Measurements from ENCODE around the gene PAX9. TPM values are rescaled to one million over a fixed set of nuclear protein-coding genes. Genes with fewer than 3 reads are reported as not detected.

The PAX9 gene
- total and polyA plus RNA-seq, 9 of the 15 experiments (the other 6 are each of a cell fraction or from before 2014, with no cell fraction given): 0.87 to 2.4 (median 1.3) TPM

DNA sequence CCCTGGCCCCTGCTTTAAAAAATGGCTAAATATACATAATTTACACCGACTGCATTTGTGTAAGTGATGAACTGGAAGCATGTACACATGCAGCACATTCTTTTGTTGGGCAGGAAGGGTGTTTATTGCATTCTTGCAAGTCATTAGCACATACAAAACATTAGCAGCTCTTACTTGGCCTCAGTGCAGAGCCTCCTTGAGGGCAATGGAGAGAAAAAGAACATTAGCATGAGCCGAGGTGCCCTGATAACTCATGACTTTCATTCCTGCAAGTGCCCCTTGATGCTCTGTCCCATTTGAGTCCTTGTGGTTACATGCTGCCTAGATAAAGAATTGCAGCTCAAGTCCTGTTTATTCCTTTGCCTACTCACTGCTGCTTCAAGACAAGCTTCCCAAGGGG lies 61.9 kb downstream of the PAX9 start:
- ChIA-PET POLR2A (interaction anchor here (0.9 kb wide), 1 partner anchor 15 kb away, joined by 3 read pairs; no protein-coding TSS in a partner anchor), CTCF (ENCODE audit: low intra/inter-chr PET ratio) (no interaction called here)
- Histone ChIP-seq H4K20me1 (replicated peaks; ENCODE audit: control insufficient read depth, insufficient read depth, low read length) (no peaks in the 10 kb centered on the region), H3K4me2 (ENCODE audit: insufficient read depth, low read length) (no peak overlapping the region), H3K36me3 (ENCODE audit: control insufficient read depth, insufficient read depth, low read length) (peaks cover 3% of the 10 kb centered on the region; the same call in 1 of the 3 replicates), H3K79me2 (ENCODE audit: control insufficient read depth, insufficient read depth, low read length) (no peaks in the 10 kb centered on the region), H2AFZ (ENCODE audit: low read depth, low read length) (no peak overlapping the region), H3K4me3 (no peak overlapping the region), H3K27me3 (ENCODE audit: control insufficient read depth in 2 of 2, insufficient read depth in 2 of 2, low read length in 2 of 2) (no peaks in the 10 kb centered on the region), H3K9me3 (replicated peaks; ENCODE audit: control insufficient read depth, insufficient read depth, low read depth, low read length) (no peaks in the 10 kb centered on the region), H3K9ac (ENCODE audit: insufficient read depth in 1 of 2, low read depth in 2 of 2, low read length in 2 of 2) (no peak overlapping the region), H3K27ac (ENCODE audit: extremely low read depth, low read depth, low read length) (no peak overlapping the region), H3K9me1 (ENCODE audit: control insufficient read depth, insufficient read depth, low read length) (no peaks in the 10 kb centered on the region), H3K4me1 (replicated peaks in 1 of 2; ENCODE audit: control insufficient read depth in 2 of 2, insufficient read depth in 2 of 2, low read length in 2 of 2) (no peaks in the 10 kb centered on the region; a peak in 1 of 5 replicates)
- in situ Hi-C loops (cut with MboI): no loop called here
- no peak for DNase-seq (ENCODE audit: extremely low read depth in 1 of 4, low spot score in 3 of 4)
- 73% methylated on average over 2 of the region's 2 CpGs for whole genome bisulfite sequencing (ENCODE audit: insufficient coverage, low coverage, missing lambda C conversion rate)
- ATAC-seq: no peak
- no TSS peak for BruUV-seq (replicated peaks)
- FAIRE-seq: no peak
- intact Hi-C loops (cut with micrococcal nuclease): no loop called here
- TF ChIP-seq SRSF7 (optimal IDR thresholded peaks at IDR 0.05; ENCODE audit: low read depth, low read length) (no peak), CAMTA2 (CRISPR knock-in tag; conservative IDR thresholded peaks at IDR 0.05) (no peak), FOXJ2 (tag; IDR thresholded peaks at IDR 0.05) (no peak), TAL1 (IDR thresholded peaks at IDR 0.05) (no peak), RBBP5 (IDR thresholded peaks at IDR 0.05; ENCODE audit: borderline replicate concordance, insufficient read depth, low read length, poor library complexity, severe bottlenecking) (no peak), MYNN (IDR thresholded peaks at IDR 0.05) (no peak), MYNN (CRISPR knock-in tag; IDR thresholded peaks at IDR 0.05) (no peak), SMAD4 (CRISPR knock-in tag; conservative IDR thresholded peaks at IDR 0.05) (no peak), ZNF586 (CRISPR knock-in tag; conservative IDR thresholded peaks at IDR 0.05) (no peak), FOS (IDR thresholded peaks at IDR 0.05; ENCODE audit: extremely low read depth, insufficient read length) (no peak), PHF21A (IDR thresholded peaks at IDR 0.05; ENCODE audit: borderline replicate concordance, low read depth) (no peak), RAD21 (CRISPR knock-in tag; conservative IDR thresholded peaks at IDR 0.05 in 1 of 2, IDR thresholded peaks at IDR 0.05 in 1 of 2) (no peak), PHF20 (IDR thresholded peaks at IDR 0.05; ENCODE audit: partially characterized antibody) (no peak), PRMT5 (CRISPR knock-in tag; IDR thresholded peaks at IDR 0.05) (no peak), SMARCC2 (IDR thresholded peaks at IDR 0.05; ENCODE audit: low read depth) (no peak)
- TF ChIP-seq, protein P1, sequence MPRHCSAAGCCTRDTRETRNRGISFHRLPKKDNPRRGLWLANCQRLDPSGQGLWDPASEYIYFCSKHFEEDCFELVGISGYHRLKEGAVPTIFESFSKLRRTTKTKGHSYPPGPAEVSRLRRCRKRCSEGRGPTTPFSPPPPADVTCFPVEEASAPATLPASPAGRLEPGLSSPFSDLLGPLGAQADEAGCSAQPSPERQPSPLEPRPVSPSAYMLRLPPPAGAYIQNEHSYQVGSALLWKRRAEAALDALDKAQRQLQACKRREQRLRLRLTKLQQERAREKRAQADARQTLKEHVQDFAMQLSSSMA (CRISPR knock-in tag; IDR thresholded peaks at IDR 0.05): no peak
- TF ChIP-seq, protein P2, sequence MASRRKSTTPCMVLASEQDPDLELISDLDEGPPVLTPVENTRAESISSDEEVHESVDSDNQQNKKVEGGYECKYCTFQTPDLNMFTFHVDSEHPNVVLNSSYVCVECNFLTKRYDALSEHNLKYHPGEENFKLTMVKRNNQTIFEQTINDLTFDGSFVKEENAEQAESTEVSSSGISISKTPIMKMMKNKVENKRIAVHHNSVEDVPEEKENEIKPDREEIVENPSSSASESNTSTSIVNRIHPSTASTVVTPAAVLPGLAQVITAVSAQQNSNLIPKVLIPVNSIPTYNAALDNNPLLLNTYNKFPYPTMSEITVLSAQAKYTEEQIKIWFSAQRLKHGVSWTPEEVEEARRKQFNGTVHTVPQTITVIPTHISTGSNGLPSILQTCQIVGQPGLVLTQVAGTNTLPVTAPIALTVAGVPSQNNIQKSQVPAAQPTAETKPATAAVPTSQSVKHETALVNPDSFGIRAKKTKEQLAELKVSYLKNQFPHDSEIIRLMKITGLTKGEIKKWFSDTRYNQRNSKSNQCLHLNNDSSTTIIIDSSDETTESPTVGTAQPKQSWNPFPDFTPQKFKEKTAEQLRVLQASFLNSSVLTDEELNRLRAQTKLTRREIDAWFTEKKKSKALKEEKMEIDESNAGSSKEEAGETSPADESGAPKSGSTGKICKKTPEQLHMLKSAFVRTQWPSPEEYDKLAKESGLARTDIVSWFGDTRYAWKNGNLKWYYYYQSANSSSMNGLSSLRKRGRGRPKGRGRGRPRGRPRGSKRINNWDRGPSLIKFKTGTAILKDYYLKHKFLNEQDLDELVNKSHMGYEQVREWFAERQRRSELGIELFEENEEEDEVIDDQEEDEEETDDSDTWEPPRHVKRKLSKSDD (conservative IDR thresholded peaks at IDR 0.05; ENCODE audit: low read length): no peak
- TF ChIP-seq, protein P3, sequence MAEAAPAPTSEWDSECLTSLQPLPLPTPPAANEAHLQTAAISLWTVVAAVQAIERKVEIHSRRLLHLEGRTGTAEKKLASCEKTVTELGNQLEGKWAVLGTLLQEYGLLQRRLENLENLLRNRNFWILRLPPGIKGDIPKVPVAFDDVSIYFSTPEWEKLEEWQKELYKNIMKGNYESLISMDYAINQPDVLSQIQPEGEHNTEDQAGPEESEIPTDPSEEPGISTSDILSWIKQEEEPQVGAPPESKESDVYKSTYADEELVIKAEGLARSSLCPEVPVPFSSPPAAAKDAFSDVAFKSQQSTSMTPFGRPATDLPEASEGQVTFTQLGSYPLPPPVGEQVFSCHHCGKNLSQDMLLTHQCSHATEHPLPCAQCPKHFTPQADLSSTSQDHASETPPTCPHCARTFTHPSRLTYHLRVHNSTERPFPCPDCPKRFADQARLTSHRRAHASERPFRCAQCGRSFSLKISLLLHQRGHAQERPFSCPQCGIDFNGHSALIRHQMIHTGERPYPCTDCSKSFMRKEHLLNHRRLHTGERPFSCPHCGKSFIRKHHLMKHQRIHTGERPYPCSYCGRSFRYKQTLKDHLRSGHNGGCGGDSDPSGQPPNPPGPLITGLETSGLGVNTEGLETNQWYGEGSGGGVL (CRISPR knock-in tag; IDR thresholded peaks at IDR 0.05): no peak
- TF ChIP-seq, protein P4, sequence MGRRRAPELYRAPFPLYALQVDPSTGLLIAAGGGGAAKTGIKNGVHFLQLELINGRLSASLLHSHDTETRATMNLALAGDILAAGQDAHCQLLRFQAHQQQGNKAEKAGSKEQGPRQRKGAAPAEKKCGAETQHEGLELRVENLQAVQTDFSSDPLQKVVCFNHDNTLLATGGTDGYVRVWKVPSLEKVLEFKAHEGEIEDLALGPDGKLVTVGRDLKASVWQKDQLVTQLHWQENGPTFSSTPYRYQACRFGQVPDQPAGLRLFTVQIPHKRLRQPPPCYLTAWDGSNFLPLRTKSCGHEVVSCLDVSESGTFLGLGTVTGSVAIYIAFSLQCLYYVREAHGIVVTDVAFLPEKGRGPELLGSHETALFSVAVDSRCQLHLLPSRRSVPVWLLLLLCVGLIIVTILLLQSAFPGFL (CRISPR knock-in tag; IDR thresholded peaks at IDR 0.05): no peak

All from K562 (cell line).